HL-60 (cell line): Measurements from ENCODE around the gene SGTB.

Source experiments
- DNase-seq, 2 experiments: peaks; one replicate each; pipeline ENCODE4 v3.0.0-alpha.2; 2010 to 2020; ENCODE audit warnings: low read depth in 1 of 2, low spot score in 1 of 2
- H3K27ac ChIP-seq: fragments of 250-450 bp; sonication (Bioruptor Pico); replicated peaks from 2 replicates; pipeline ENCODE4 v1.5.1; 2020; ENCODE audit warnings: mild to moderate bottlenecking, moderate library complexity
- H3K27me3 ChIP-seq: fragments of 250-450 bp; sonication (Bioruptor Pico); 2 replicates; pipeline ENCODE4 v1.5.1; 2021; ENCODE audit warnings: mild to moderate bottlenecking, moderate library complexity; ENCODE audit not compliant: insufficient read depth, poor library complexity, severe bottlenecking
- H3K4me3 ChIP-seq: replicated peaks from 2 replicates; pipeline ENCODE4 v1.5.1; 2011; ENCODE audit warnings: mild to moderate bottlenecking, control low read depth, low read length; ENCODE audit not compliant: insufficient read depth
- CTCF ChIP-seq: IDR thresholded peaks from one replicate; pipeline ENCODE4 v1.5.1; 2011; ENCODE audit warnings: low read length, control low read depth, inconsistent platforms; ENCODE audit not compliant: insufficient read depth
- GABPA ChIP-seq: IDR thresholded peaks from 2 replicates; pipeline ENCODE4 v1.6.1; 2012; ENCODE audit warnings: low read depth
- POLR2AphosphoS5 ChIP-seq: IDR thresholded peaks from 2 replicates; pipeline ENCODE4 v1.6.1; 2012; ENCODE audit warnings: low read depth
- REST ChIP-seq: IDR thresholded peaks from 2 replicates; pipeline ENCODE4 v1.6.1; 2012; ENCODE audit warnings: low read depth; ENCODE audit not compliant: insufficient replicate concordance
- SPI1 ChIP-seq: IDR thresholded peaks from 2 replicates; pipeline ENCODE4 v1.6.1; 2012; ENCODE audit warnings: low read depth, mild to moderate bottlenecking, borderline replicate concordance

SGTB gene

GRCh38 chr5:65749221-65749844 is 27.4 kb upstream of the SGTB start:
- H3K27me3 ChIP-seq: no peaks in the 10 kb centered on the region
- H3K4me3 ChIP-seq: no peak overlapping the region
- DNase-seq: no peak
- H3K27ac ChIP-seq: no peak overlapping the region
- no peak for TF ChIP-seq POLR2AphosphoS5
- no peak for TF ChIP-seq GABPA
- no peak for TF ChIP-seq REST
- TF ChIP-seq CTCF: no peak

GRCh38 chr5:65742565-65743231 is 20.8 kb upstream of the SGTB start:
- TF ChIP-seq REST (no peak), CTCF (peak; percentile 12)
- H3K27ac ChIP-seq: no peak overlapping the region
- no peak for DNase-seq
- H3K4me3 ChIP-seq: no peak overlapping the region
- no peaks in the 10 kb centered on the region for H3K27me3 ChIP-seq

GRCh38 chr5:65739162-65739561 is 17.3 kb upstream of the SGTB start:
- Histone ChIP-seq H3K27ac (no peak overlapping the region), H3K4me3 (no peak overlapping the region), H3K27me3 (no peaks in the 10 kb centered on the region)
- no peak for TF ChIP-seq GABPA
- TF ChIP-seq CTCF: no peak
- no peak for TF ChIP-seq SPI1
- no peak for TF ChIP-seq REST
- TF ChIP-seq POLR2AphosphoS5: no peak
- DNase-seq: no peak
